HepG2 (cell line): ENCODE data around the gene ARFGAP1. TPM values are rescaled to one million over a fixed set of nuclear protein-coding genes. Genes with fewer than 3 reads are reported as not detected.

Experiments
- BHLHE40 ChIP-seq: IDR thresholded peaks from 2 replicates; pipeline ENCODE4 v1.6.1; 2011; ENCODE audit warnings: low read length, improper control_type of control experiment
- GABPA ChIP-seq, 2 experiments: IDR thresholded peaks; 2 replicates each; pipeline ENCODE4 v1.6.1; 2011 to 2016; ENCODE audit warnings: low read depth in 2 of 2, low read length in 1 of 2, missing biosample characterization in 1 of 2, missing genetic modification characterization in 1 of 2
- KDM2A ChIP-seq: sonication (generic); formaldehyde crosslinking; IDR thresholded peaks from 2 replicates; pipeline ENCODE4 v1.4.0; 2020; ENCODE audit warnings: low read depth, missing genetic modification reagents, borderline replicate concordance
- KDM5B ChIP-seq: sonication (generic); formaldehyde crosslinking; IDR thresholded peaks from 2 replicates; pipeline ENCODE4 v1.4.0; 2020; ENCODE audit warnings: missing genetic modification reagents, mild to moderate bottlenecking, borderline replicate concordance
- KLF6 ChIP-seq: IDR thresholded peaks from 2 replicates; pipeline ENCODE4 v1.8.0; 2016; ENCODE audit warnings: missing biosample characterization, missing genetic modification reagents
- MEF2D ChIP-seq: sonication (generic); formaldehyde crosslinking; IDR thresholded peaks from 2 replicates; pipeline ENCODE4 v1.5.1; 2020; ENCODE audit warnings: mild to moderate bottlenecking, missing genetic modification reagents
- MZF1 ChIP-seq: sonication (generic); formaldehyde crosslinking; IDR thresholded peaks from 2 replicates; pipeline ENCODE4 v1.8.1; 2023; ENCODE audit warnings: mild to moderate bottlenecking, missing genetic modification reagents, borderline replicate concordance
- NR2F1 ChIP-seq, 2 experiments: fragments of 450-650 bp in 1 of 2; formaldehyde crosslinking in 1 of 2; IDR thresholded peaks; 2 replicates each; pipeline versions ENCODE4 v1.5.0 to v1.6.1; 2016 to 2020; ENCODE audit warnings: mild to moderate bottlenecking in 1 of 2, missing compliant biosample characterization in 1 of 2, missing genetic modification reagents in 1 of 2, moderate library complexity in 1 of 2
- NRL ChIP-seq: sonication (generic); formaldehyde crosslinking; IDR thresholded peaks from 2 replicates; pipeline ENCODE4 v1.5.0; 2020; ENCODE audit warnings: missing genetic modification reagents, mild to moderate bottlenecking, moderate library complexity, borderline replicate concordance
- PPARG ChIP-seq: conservative IDR thresholded peaks from 2 replicates; pipeline ENCODE4 v1.6.1; 2016; ENCODE audit warnings: missing biosample characterization, missing genetic modification reagents
- SP5 ChIP-seq: IDR thresholded peaks from 2 replicates; pipeline ENCODE4 v1.6.1; 2016; ENCODE audit warnings: low read depth, borderline replicate concordance
- SRSF4 ChIP-seq: fragments of 200-400 bp; formaldehyde crosslinking; IDR thresholded peaks from one replicate; pipeline ENCODE4 v1.6.1; 2018; ENCODE audit warnings: mild to moderate bottlenecking, low read depth, low read length, moderate library complexity; ENCODE audit not compliant: poor library complexity, severe bottlenecking
- TBX2 ChIP-seq: sonication (generic); formaldehyde crosslinking; IDR thresholded peaks from 2 replicates; pipeline ENCODE4 v1.5.0; 2020; ENCODE audit warnings: missing genetic modification reagents, mild to moderate bottlenecking, borderline replicate concordance
- ZNF143 ChIP-seq: sonication (generic); formaldehyde crosslinking; IDR thresholded peaks from 2 replicates; pipeline ENCODE4 v1.4.0; 2020; ENCODE audit warnings: missing genetic modification reagents
- ZNF160 ChIP-seq: sonication (generic); formaldehyde crosslinking; IDR thresholded peaks from 2 replicates; pipeline ENCODE4 v1.8.0; 2022; ENCODE audit warnings: mild to moderate bottlenecking, inconsistent platforms, missing genetic modification reagents
- ZNF24 ChIP-seq: fragments of 450-650 bp; IDR thresholded peaks from 2 replicates; pipeline ENCODE4 v1.6.1; 2017; ENCODE audit warnings: antibody characterized with exemption, mild to moderate bottlenecking
- ZNF430 ChIP-seq: sonication (generic); formaldehyde crosslinking; IDR thresholded peaks from 2 replicates; pipeline ENCODE4 v1.9.0; 2021; ENCODE audit warnings: mild to moderate bottlenecking, missing genetic modification reagents
- ZNF781 ChIP-seq: sonication (generic); formaldehyde crosslinking; IDR thresholded peaks from 2 replicates; pipeline ENCODE4 v1.5.1; 2020; ENCODE audit warnings: borderline replicate concordance, mild to moderate bottlenecking, missing genetic modification reagents; ENCODE audit errors: not compliant biosample characterization
- polyA plus RNA-seq, 8 experiments: library from polyadenylated mRNA; depleted of rRNA in 3 of 8; stranded (reverse) in 7 of 8; unstranded in 1 of 8; fragments of >200 nt; fragmentation: Illumina TruSeq in 4 of 8; extraction: Trizol in 4 of 8; gene quantifications; 2 replicates each; pipeline versions ENCODE4 v1.2.1 to v1.2.3, GENCODE V29; 2011 to 2016; ENCODE audit warnings: low read depth in 4 of 8, missing spikeins in 1 of 8, mixed read lengths in 1 of 8; ENCODE audit not compliant: insufficient read depth in 1 of 8
- total RNA-seq, 5 experiments: library from RNA; depleted of rRNA; stranded (reverse); fragments of >200 nt; fragmentation: Illumina TruSeq; extraction: Trizol; gene quantifications; 2 replicates each; pipeline ENCODE4 v1.2.3, GENCODE V29; 2016; ENCODE audit warnings: low read depth in 1 of 5
- TF ChIP-seq, protein P1 (sequence below): sonication (generic); formaldehyde crosslinking; IDR thresholded peaks from 2 replicates; pipeline ENCODE4 v1.4.0; 2020; ENCODE audit warnings: missing genetic modification reagents
- TF ChIP-seq, protein P2 (sequence below): IDR thresholded peaks from 2 replicates; pipeline ENCODE4 v1.6.1; 2016
- TF ChIP-seq, protein P3 (sequence below): sonication (generic); formaldehyde crosslinking; IDR thresholded peaks from 2 replicates; pipeline ENCODE4 v1.8.0; 2022; ENCODE audit warnings: mild to moderate bottlenecking, missing genetic modification reagents; ENCODE audit not compliant: insufficient replicate concordance
- TF ChIP-seq, protein P4 (sequence below): IDR thresholded peaks from 2 replicates; pipeline ENCODE4 v1.6.1; 2016; ENCODE audit warnings: low read depth, borderline replicate concordance

The ARFGAP1 gene
- total and polyA plus RNA-seq, 2 of the 13 experiments (the other 11 are each of a cell fraction or from before 2014, with no cell fraction given): 132 TPM

DNA sequence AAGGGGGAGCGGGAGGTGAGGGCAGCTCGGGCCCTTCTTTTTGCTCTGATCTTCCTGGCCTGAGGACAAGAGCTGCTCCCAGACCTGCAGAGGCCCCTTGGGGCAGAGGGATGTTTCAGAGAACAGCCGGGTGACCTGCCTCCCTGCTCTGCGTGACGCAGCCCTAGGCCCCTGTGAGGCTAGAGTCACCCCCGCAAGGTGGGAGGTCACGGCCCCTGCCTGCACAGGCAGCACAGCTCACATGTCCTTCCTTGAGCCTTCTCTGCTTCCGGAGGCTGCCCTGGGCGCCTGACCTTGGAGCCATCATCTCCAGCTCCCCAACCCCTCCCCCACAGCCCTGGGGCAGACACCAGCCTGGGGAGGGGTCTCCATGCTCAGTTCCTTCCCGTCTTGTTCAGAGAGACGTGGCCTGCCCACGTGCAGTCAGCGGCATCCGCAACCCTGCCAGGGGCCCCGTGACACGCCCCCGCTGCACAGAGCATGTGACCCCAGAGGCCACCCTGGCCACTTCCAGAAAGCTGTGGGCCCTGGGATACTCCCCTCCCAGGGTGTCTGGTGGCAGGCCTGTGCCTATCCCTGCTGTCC lies 37.1 kb upstream of the ARFGAP1 start, which contains the start of gene BIRC7 (continued):
- TF ChIP-seq ZNF143 (0 out of 2 replicates have a peak, but pooled peaks have one; percentile 7), ZNF160 (CRISPR knock-in tag) (no peak; the same call in 1 of the 2 replicates), GABPA (IDR thresholded peaks at IDR 0.05; ENCODE audit: low read depth, low read length) (no peak), GABPA (CRISPR knock-in tag; IDR thresholded peaks at IDR 0.05; ENCODE audit: low read depth) (0 out of 2 replicates have a peak, but pooled peaks have one; percentile 5), NR2F1 (CRISPR knock-in tag; IDR thresholded peaks at IDR 0.05) (peak; percentile 77 to 81), MEF2D (CRISPR knock-in tag) (peak; percentile 57), KLF6 (0 out of 2 replicates have a peak, but pooled peaks have one; percentile 61), BHLHE40 (peak; percentile 71), KDM5B (CRISPR knock-in tag) (peak; percentile 62; the same call in 1 of the 2 replicates), SP5 (CRISPR knock-in tag) (0 out of 2 replicates have a peak, but pooled peaks have one; percentile 25), PPARG (CRISPR knock-in tag) (peak; percentile 22; the same call in 1 of the 2 replicates), KDM2A (CRISPR knock-in tag) (no peak; the same call in 1 of the 2 replicates), ZNF430 (CRISPR knock-in tag) (0 out of 2 replicates have a peak, but pooled peaks have one; percentile 52), TBX2 (CRISPR knock-in tag) (peak; percentile 67), NRL (CRISPR knock-in tag) (0 out of 2 replicates have a peak, but pooled peaks have one; percentile 59), SRSF4 (no peak), MZF1 (CRISPR knock-in tag) (no peak), ZNF781 (CRISPR knock-in tag) (peak; percentile 30), ZNF24 (no peak)
- TF ChIP-seq, protein P1, sequence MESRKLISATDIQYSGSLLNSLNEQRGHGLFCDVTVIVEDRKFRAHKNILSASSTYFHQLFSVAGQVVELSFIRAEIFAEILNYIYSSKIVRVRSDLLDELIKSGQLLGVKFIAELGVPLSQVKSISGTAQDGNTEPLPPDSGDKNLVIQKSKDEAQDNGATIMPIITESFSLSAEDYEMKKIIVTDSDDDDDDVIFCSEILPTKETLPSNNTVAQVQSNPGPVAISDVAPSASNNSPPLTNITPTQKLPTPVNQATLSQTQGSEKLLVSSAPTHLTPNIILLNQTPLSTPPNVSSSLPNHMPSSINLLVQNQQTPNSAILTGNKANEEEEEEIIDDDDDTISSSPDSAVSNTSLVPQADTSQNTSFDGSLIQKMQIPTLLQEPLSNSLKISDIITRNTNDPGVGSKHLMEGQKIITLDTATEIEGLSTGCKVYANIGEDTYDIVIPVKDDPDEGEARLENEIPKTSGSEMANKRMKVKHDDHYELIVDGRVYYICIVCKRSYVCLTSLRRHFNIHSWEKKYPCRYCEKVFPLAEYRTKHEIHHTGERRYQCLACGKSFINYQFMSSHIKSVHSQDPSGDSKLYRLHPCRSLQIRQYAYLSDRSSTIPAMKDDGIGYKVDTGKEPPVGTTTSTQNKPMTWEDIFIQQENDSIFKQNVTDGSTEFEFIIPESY: peak; percentile 17; the same call in 1 of the 2 replicates
- TF ChIP-seq, protein P2, sequence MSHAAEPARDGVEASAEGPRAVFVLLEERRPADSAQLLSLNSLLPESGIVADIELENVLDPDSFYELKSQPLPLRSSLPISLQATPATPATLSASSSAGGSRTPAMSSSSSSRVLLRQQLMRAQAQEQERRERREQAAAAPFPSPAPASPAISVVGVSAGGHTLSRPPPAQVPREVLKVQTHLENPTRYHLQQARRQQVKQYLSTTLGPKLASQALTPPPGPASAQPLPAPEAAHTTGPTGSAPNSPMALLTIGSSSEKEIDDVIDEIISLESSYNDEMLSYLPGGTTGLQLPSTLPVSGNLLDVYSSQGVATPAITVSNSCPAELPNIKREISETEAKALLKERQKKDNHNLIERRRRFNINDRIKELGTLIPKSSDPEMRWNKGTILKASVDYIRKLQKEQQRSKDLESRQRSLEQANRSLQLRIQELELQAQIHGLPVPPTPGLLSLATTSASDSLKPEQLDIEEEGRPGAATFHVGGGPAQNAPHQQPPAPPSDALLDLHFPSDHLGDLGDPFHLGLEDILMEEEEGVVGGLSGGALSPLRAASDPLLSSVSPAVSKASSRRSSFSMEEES (CRISPR knock-in tag): peak; percentile 84
- TF ChIP-seq, protein P3, sequence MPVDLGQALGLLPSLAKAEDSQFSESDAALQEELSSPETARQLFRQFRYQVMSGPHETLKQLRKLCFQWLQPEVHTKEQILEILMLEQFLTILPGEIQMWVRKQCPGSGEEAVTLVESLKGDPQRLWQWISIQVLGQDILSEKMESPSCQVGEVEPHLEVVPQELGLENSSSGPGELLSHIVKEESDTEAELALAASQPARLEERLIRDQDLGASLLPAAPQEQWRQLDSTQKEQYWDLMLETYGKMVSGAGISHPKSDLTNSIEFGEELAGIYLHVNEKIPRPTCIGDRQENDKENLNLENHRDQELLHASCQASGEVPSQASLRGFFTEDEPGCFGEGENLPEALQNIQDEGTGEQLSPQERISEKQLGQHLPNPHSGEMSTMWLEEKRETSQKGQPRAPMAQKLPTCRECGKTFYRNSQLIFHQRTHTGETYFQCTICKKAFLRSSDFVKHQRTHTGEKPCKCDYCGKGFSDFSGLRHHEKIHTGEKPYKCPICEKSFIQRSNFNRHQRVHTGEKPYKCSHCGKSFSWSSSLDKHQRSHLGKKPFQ (CRISPR knock-in tag): peak; percentile 39
- TF ChIP-seq, protein P4, sequence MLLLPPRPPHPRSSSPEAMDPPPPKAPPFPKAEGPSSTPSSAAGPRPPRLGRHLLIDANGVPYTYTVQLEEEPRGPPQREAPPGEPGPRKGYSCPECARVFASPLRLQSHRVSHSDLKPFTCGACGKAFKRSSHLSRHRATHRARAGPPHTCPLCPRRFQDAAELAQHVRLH (CRISPR knock-in tag): no peak
